SK-N-SH (cell line): ENCODE data around the gene BCAR1. TPM values are rescaled to one million over a fixed set of nuclear protein-coding genes. Genes with fewer than 3 reads are reported as not detected.
"Not testable (repeated sequence)": the region's sequence is repeated elsewhere in the genome, so short reads cannot be mapped to it uniquely, and the experiment has no call there.

Source experiments
- CTCF ChIA-PET: fragments of 300-600, 350-600 bp; formaldehyde crosslinking; extraction: SDS; loops from one replicate; lab custom pipeline; 2021; lab: Yijun Ruan, JAX
- POLR2A ChIA-PET: fragments of 350-600 bp; sonication (Branson Sonifier 250); formaldehyde crosslinking; extraction: SDS; loops from one replicate; lab custom pipeline; 2020; ENCODE audit warnings: antibody characterized with exemption, inconsistent platforms; lab: Yijun Ruan, JAX
- DNase-seq: peaks from one replicate; pipeline ENCODE4 v3.0.0; 2012
- H2AFZ ChIP-seq: fragments of 200-600 bp; sonication (generic); 2 replicates; pipeline ENCODE4 v1.8.1; 2016; ENCODE audit warnings: antibody characterized with exemption, mild to moderate bottlenecking, low read depth
- H3F3A ChIP-seq: fragments of 200-600 bp; sonication (generic); replicated peaks from 2 replicates; pipeline ENCODE3; 2016; ENCODE audit warnings: antibody characterized with exemption, mild to moderate bottlenecking; ENCODE audit not compliant: insufficient read depth
- H3K27ac ChIP-seq, 2 experiments: fragments of 200-500 bp in 1 of 2; fragments of 200-600 bp in 1 of 2; sonication (Bioruptor generic) in 1 of 2; sonication (generic), shearing (Covaris generic) in 1 of 2; 2 replicates each; pipeline versions ENCODE4 v1.5.1 to v1.6.1; 2014 to 2016; ENCODE audit warnings: low read depth in 2 of 2, inconsistent platforms in 1 of 2, low read length in 1 of 2, mild to moderate bottlenecking in 1 of 2, mixed read lengths in 1 of 2
- H3K27me3 ChIP-seq: fragments of 200-600 bp; sonication (generic), shearing (Covaris generic); 2 replicates; pipeline ENCODE4 v1.6.1; 2016; ENCODE audit warnings: mixed run types; ENCODE audit not compliant: insufficient read depth
- H3K36me3 ChIP-seq, 2 experiments: fragments of 200-500 bp in 1 of 2; fragments of 200-600 bp in 1 of 2; sonication (Bioruptor generic) in 1 of 2; sonication (generic) in 1 of 2; replicated peaks in 1 of 2; 2 replicates each; pipeline versions ENCODE3 to v1.5.1; 2014 to 2016; ENCODE audit warnings: low read length in 1 of 2, mild to moderate bottlenecking in 1 of 2; ENCODE audit not compliant: insufficient read depth in 2 of 2, control insufficient read depth in 1 of 2
- H3K4me1 ChIP-seq, 2 experiments: fragments of 200-500 bp in 1 of 2; fragments of 200-600 bp in 1 of 2; sonication (Bioruptor generic) in 1 of 2; sonication (generic), shearing (Covaris generic) in 1 of 2; 2 replicates each; pipeline versions ENCODE4 v1.5.1 to v1.6.1; 2014 to 2016; ENCODE audit warnings: low read depth in 1 of 2, low read length in 1 of 2, mixed run types in 1 of 2; ENCODE audit not compliant: insufficient read depth in 2 of 2, control insufficient read depth in 1 of 2
- H3K4me2 ChIP-seq: fragments of 200-600 bp; sonication (generic), shearing (Covaris generic); 2 replicates; pipeline ENCODE4 v1.6.1; 2017; ENCODE audit warnings: mixed run types
- H3K4me3 ChIP-seq, 2 experiments: fragments of 200-500 bp in 1 of 2; fragments of 200-600 bp in 1 of 2; sonication (Bioruptor generic) in 1 of 2; sonication (generic), shearing (Covaris generic) in 1 of 2; 2 replicates each; pipeline versions ENCODE4 v1.5.1 to v1.8.1; 2014 to 2016; ENCODE audit warnings: low read depth in 2 of 2, inconsistent platforms in 1 of 2, low read length in 1 of 2, mild to moderate bottlenecking in 1 of 2, mixed read lengths in 1 of 2, moderate library complexity in 1 of 2
- H3K79me2 ChIP-seq: fragments of 200-600 bp; sonication (generic); 2 replicates; pipeline ENCODE4 v1.8.1; 2017; ENCODE audit warnings: mild to moderate bottlenecking; ENCODE audit not compliant: insufficient read depth
- H3K9ac ChIP-seq: fragments of 200-600 bp; sonication (generic); 2 replicates; pipeline ENCODE4 v1.6.1; 2017; ENCODE audit warnings: mixed run types
- H3K9me2 ChIP-seq: fragments of 200-600 bp; sonication (generic); 2 replicates; pipeline ENCODE4 v1.6.1; 2017; ENCODE audit warnings: mixed run types
- H3K9me3 ChIP-seq: fragments of 200-600 bp; sonication (generic); 2 replicates; pipeline ENCODE4 v1.6.1; 2017; ENCODE audit warnings: mixed run types, mild to moderate bottlenecking, moderate library complexity
- H4K20me1 ChIP-seq: fragments of 200-600 bp; sonication (generic); 2 replicates; pipeline ENCODE4 v1.6.1; 2017; ENCODE audit warnings: mild to moderate bottlenecking, mixed run types; ENCODE audit not compliant: insufficient read depth
- ELF1 ChIP-seq: IDR thresholded peaks from 2 replicates; pipeline ENCODE4 v1.4.0; 2012
- EP300 ChIP-seq, 2 experiments: IDR thresholded peaks; 2 replicates each; pipeline versions ENCODE4 v1.4.0 to v1.6.1; 2012; ENCODE audit warnings: borderline replicate concordance in 1 of 2, low read depth in 1 of 2, low read length in 1 of 2
- FOXJ3 ChIP-seq: sonication (generic); formaldehyde crosslinking; IDR thresholded peaks from 2 replicates; pipeline ENCODE4 v1.5.1; 2020; ENCODE audit warnings: mild to moderate bottlenecking, missing genetic modification reagents
- FOXM1 ChIP-seq: IDR thresholded peaks from 2 replicates; pipeline ENCODE4 v1.4.0; 2012; ENCODE audit warnings: low read depth, mild to moderate bottlenecking
- GABPA ChIP-seq: IDR thresholded peaks from 2 replicates; pipeline ENCODE4 v1.4.0; 2012; ENCODE audit warnings: low read depth, mild to moderate bottlenecking
- GATA2 ChIP-seq: sonication (generic); formaldehyde crosslinking; IDR thresholded peaks from 2 replicates; pipeline ENCODE4 v1.5.0; 2020; ENCODE audit warnings: mild to moderate bottlenecking, missing genetic modification reagents
- MEF2A ChIP-seq: IDR thresholded peaks from 2 replicates; pipeline ENCODE4 v1.4.0; 2012; ENCODE audit warnings: low read depth, borderline replicate concordance
- MXI1 ChIP-seq: IDR thresholded peaks from 2 replicates; pipeline ENCODE4 v1.6.1; 2012; ENCODE audit warnings: mild to moderate bottlenecking, low read depth, low read length, improper control_type of control experiment
- NFIC ChIP-seq: IDR thresholded peaks from 2 replicates; pipeline ENCODE4 v1.4.0; 2012; ENCODE audit warnings: borderline replicate concordance
- NRF1 ChIP-seq: IDR thresholded peaks from 2 replicates; pipeline ENCODE4 v1.6.1; 2012; ENCODE audit warnings: low read depth, mild to moderate bottlenecking, low read length
- POLR2AphosphoS5 ChIP-seq: IDR thresholded peaks from 2 replicates; pipeline ENCODE4 v1.6.1; 2012; ENCODE audit warnings: low read depth, low read length
- RAD21 ChIP-seq: IDR thresholded peaks from 2 replicates; pipeline ENCODE4 v1.6.1; 2012; ENCODE audit warnings: mild to moderate bottlenecking, low read length
- RFX5 ChIP-seq: IDR thresholded peaks from 2 replicates; pipeline ENCODE4 v1.6.1; 2012; ENCODE audit warnings: mild to moderate bottlenecking, improper control_type of control experiment, low read length
- SIN3A ChIP-seq: IDR thresholded peaks from 2 replicates; pipeline ENCODE4 v1.6.1; 2012; ENCODE audit warnings: low read depth, mild to moderate bottlenecking, low read length, moderate library complexity, borderline replicate concordance
- SMC3 ChIP-seq: IDR thresholded peaks from 2 replicates; pipeline ENCODE4 v1.6.1; 2012; ENCODE audit warnings: low read depth, low read length, improper control_type of control experiment
- TCF12 ChIP-seq: IDR thresholded peaks from 2 replicates; pipeline ENCODE4 v1.4.0; 2012
- YY1 ChIP-seq: IDR thresholded peaks from 2 replicates; pipeline ENCODE4 v1.4.0; 2012; ENCODE audit warnings: low read depth, mild to moderate bottlenecking
- WGBS: methylation state at CpG from one replicate; pipeline ENCODE4 v1.1.6; 2017; ENCODE audit warnings: low lambda C conversion rate; 5-methylcytosine and 5-hydroxymethylcytosine counted together
- polyA plus RNA-seq, 3 experiments: library from polyadenylated mRNA; depleted of rRNA; stranded (reverse); fragments of >200 nt; gene quantifications; 2 replicates each; pipeline ENCODE4 v1.2.3, GENCODE V29; 2012
- TF ChIP-seq, protein P1 (sequence below): fragments of 150-350 bp; IDR thresholded peaks from 2 replicates; pipeline ENCODE4 v1.6.1; 2017; ENCODE audit warnings: antibody characterized with exemption, low read length, low read depth, borderline replicate concordance
- TF ChIP-seq, protein P2 (sequence below): fragments of 200-600 bp; sonication (generic); IDR thresholded peaks from 2 replicates; pipeline ENCODE4 v1.6.1; 2017; ENCODE audit warnings: antibody characterized with exemption, mild to moderate bottlenecking, moderate library complexity

The BCAR1 gene
- polyA plus RNA-seq, 1 of the 3 experiments (the other 2 are of a cell fraction) = 45.1 TPM

DNA sequence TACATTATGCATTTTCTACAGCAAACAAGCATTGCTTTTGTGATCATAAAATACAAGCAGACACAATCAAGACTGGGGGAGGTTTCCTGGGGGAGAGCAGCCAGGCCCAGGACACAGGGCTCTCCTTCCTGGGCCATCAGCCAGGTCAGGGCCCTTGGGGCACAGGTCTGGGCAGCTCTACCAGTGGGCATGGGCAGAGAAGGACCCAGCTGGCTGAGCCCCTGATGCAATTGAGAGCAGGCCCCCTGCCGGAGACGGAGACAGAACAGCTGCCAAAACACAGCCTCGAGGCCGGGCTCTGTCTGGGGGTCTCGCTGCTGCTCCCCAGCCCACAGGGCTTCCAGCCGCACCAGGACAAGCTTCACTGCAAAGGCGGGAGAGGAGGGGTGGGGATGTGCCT is 10.8 kb downstream of the BCAR1 start:
- H2AFZ ChIP-seq, H3K9me2 ChIP-seq, H3K4me3 ChIP-seq, H3K9me3 ChIP-seq, H3K4me2 ChIP-seq, H3K27me3 ChIP-seq, POLR2A ChIA-PET: not testable (repeated sequence)
- DNase-seq = peak; percentile 88
- 82% methylated on average over 4 of the region's 7 CpGs for WGBS
- Histone ChIP-seq H3F3A (peaks cover 29% of the 10 kb centered on the region), H3K9ac (peak overlapping the region; percentile 72; the same call in 1 of the 2 replicates), H3K4me1 (peaks cover 49 to 70% of the 10 kb centered on the region in 2 experiments), H3K36me3 (peaks cover 12 to 40% of the 10 kb centered on the region in 2 experiments), H3K27ac (peak overlapping the region; percentile 85 to 95), H3K79me2 (peaks cover 98% of the 10 kb centered on the region), H4K20me1 (peaks cover 42% of the 10 kb centered on the region)
- TF ChIP-seq RAD21 (peak; percentile 12; the same call in 1 of the 2 replicates), MXI1 (0 out of 2 replicates have a peak, but pooled peaks have one; percentile 25), EP300 (IDR thresholded peaks at IDR 0.05; ENCODE audit: borderline replicate concordance in 1 of 2, low read depth in 1 of 2, low read length in 1 of 2) (peak in 1 of 2 experiments; percentile 28; a peak in 1 of 4 replicates), FOXJ3 (CRISPR knock-in tag) (peak; percentile 73; the same call in 1 of the 2 replicates)
- CTCF ChIA-PET = interaction anchor here (0.7 to 2.8 kb wide), 7 partner anchors 9 to 152 kb away, joined by 3 to 16 read pairs (median 4); partner anchors contain the start of gene BCAR1

DNA sequence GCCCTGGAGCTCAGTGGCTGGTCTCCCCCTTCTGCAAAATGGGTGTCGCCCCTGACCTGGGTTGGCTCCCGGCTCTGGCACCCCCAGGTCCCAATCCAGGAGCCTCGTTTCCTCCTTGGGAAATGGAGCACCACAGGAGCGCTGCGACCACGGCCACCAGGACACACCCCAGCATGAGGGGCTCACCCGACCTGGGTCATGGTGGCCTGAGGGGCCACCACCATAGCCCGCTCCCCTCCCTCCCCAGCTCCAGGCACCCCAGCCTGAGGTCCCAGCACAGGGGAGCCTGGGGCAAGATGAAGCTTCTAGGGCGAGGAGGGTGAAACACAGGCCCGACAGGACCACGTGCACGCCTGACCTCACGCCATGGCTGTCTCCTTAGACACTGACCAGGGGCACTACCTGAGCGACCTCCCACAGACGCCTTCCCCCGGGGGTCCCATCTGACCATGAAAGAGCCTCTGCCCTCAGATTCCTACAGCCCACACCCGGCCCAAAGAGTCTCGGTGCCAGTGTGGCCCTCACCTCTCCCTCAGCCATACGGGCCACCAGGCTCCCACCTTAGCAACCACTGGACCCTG is 11.8 kb downstream of the BCAR1 start:
- Histone ChIP-seq H3F3A (peaks cover 26% of the 10 kb centered on the region), H3K27me3 (no peaks in the 10 kb centered on the region), H3K9ac (peak overlapping the region; percentile 72), H3K4me2 (peak overlapping the region; percentile 86), H3K27ac (peak overlapping the region; percentile 85 to 95), H4K20me1 (peaks cover 50% of the 10 kb centered on the region), H3K9me3 (no peaks in the 10 kb centered on the region), H3K4me1 (peaks cover 47 to 61% of the 10 kb centered on the region in 2 experiments), H3K9me2 (no peaks in the 10 kb centered on the region), H3K4me3 (no peak overlapping the region), H3K79me2 (peaks cover 99% of the 10 kb centered on the region), H2AFZ (no peak overlapping the region), H3K36me3 (peaks cover 12 to 48% of the 10 kb centered on the region in 2 experiments)
- CTCF ChIA-PET = interaction anchor here (0.6 to 2.8 kb wide), 9 partner anchors 10 to 409 kb away, joined by 3 to 16 read pairs (median 3); partner anchors contain the start of gene BCAR1
- POLR2A ChIA-PET = no interaction called here
- 94% methylated on average over 11 of the region's 19 CpGs for WGBS
- no peak for DNase-seq
- no peak for TF ChIP-seq NRF1

GRCh38 chr16:75238853-75239541 is 12.4 kb downstream of the BCAR1 start:
- ChIA-PET POLR2A (no interaction called here), CTCF (interaction anchor here (0.6 to 2.8 kb wide), 6 partner anchors 12 to 410 kb away, joined by 3 to 16 read pairs (median 3); partner anchors contain the start of gene BCAR1)
- H2AFZ ChIP-seq = no peak overlapping the region
- peak overlapping the region; percentile 85 to 95 for H3K27ac ChIP-seq
- peaks cover 99% of the 10 kb centered on the region for H3K79me2 ChIP-seq
- H3K9ac ChIP-seq = peak overlapping the region; percentile 72
- H4K20me1 ChIP-seq = peaks cover 57% of the 10 kb centered on the region
- no peaks in the 10 kb centered on the region for H3K9me3 ChIP-seq
- H3K27me3 ChIP-seq = no peaks in the 10 kb centered on the region
- H3F3A ChIP-seq = peaks cover 26% of the 10 kb centered on the region
- no peak overlapping the region; a peak in 1 of 4 replicates for H3K4me3 ChIP-seq
- 45% methylated on average over 5 of the region's 16 CpGs for WGBS
- peaks cover 12 to 51% of the 10 kb centered on the region in 2 experiments for H3K36me3 ChIP-seq
- no peaks in the 10 kb centered on the region for H3K9me2 ChIP-seq
- peak overlapping the region; percentile 86 for H3K4me2 ChIP-seq
- H3K4me1 ChIP-seq = peaks cover 46 to 61% of the 10 kb centered on the region in 2 experiments
- DNase-seq = peak; percentile 54
- peak; percentile 69; the same call in 1 of the 2 replicates for TF ChIP-seq YY1
- TF ChIP-seq EP300 (IDR thresholded peaks at IDR 0.05; ENCODE audit: borderline replicate concordance in 1 of 2, low read depth in 1 of 2, low read length in 1 of 2) = no peak
- TF ChIP-seq FOXM1 = peak; percentile 13; the same call in 1 of the 2 replicates
- no peak for TF ChIP-seq ELF1
- TF ChIP-seq TCF12 = peak; percentile 2; the same call in 1 of the 2 replicates
- no peak for TF ChIP-seq NRF1
- TF ChIP-seq, protein P1, sequence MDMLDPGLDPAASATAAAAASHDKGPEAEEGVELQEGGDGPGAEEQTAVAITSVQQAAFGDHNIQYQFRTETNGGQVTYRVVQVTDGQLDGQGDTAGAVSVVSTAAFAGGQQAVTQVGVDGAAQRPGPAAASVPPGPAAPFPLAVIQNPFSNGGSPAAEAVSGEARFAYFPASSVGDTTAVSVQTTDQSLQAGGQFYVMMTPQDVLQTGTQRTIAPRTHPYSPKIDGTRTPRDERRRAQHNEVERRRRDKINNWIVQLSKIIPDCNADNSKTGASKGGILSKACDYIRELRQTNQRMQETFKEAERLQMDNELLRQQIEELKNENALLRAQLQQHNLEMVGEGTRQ = no peak
- TF ChIP-seq, protein P2, sequence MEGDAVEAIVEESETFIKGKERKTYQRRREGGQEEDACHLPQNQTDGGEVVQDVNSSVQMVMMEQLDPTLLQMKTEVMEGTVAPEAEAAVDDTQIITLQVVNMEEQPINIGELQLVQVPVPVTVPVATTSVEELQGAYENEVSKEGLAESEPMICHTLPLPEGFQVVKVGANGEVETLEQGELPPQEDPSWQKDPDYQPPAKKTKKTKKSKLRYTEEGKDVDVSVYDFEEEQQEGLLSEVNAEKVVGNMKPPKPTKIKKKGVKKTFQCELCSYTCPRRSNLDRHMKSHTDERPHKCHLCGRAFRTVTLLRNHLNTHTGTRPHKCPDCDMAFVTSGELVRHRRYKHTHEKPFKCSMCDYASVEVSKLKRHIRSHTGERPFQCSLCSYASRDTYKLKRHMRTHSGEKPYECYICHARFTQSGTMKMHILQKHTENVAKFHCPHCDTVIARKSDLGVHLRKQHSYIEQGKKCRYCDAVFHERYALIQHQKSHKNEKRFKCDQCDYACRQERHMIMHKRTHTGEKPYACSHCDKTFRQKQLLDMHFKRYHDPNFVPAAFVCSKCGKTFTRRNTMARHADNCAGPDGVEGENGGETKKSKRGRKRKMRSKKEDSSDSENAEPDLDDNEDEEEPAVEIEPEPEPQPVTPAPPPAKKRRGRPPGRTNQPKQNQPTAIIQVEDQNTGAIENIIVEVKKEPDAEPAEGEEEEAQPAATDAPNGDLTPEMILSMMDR = peak; percentile 36
- TF ChIP-seq GABPA = no peak
- TF ChIP-seq SMC3 = no peak
- no peak for TF ChIP-seq SIN3A
- no peak for TF ChIP-seq RFX5
- no peak for TF ChIP-seq MEF2A
- TF ChIP-seq POLR2AphosphoS5 = no peak
- no peak for TF ChIP-seq NFIC
- TF ChIP-seq GATA2 = no peak
